Heart right ventricle (tissue), 16 donors: ENCODE measurements around the gene ROCK1. TPM values are rescaled to one million over a fixed set of nuclear protein-coding genes. Genes with fewer than 3 reads are reported as not detected.

Source experiments
- ATAC-seq, 8 donors: fragments of 200-7000 bp; cut with Tn5 transposase; one replicate each; pipeline ENCODE4 v1.9.1; 2020; ENCODE audit warnings: mild to moderate bottlenecking in 8 of 8, moderate library complexity in 8 of 8, moderate number of reproducible peaks in 1 of 8
- DNase-seq, 2 donors: peaks; one replicate each; pipeline ENCODE4 v3.0.0-alpha.2; 2020
- H3K27ac ChIP-seq, 10 donors: fragments of 200-600 bp; sonication (generic) in 2 of 10; one replicate each; pipeline versions ENCODE4 v1.5.0 to v1.8.0; 2020 to 2022; ENCODE audit warnings: mild to moderate bottlenecking in 3 of 10
- H3K27me3 ChIP-seq, 7 donors: fragments of 200-600 bp; one replicate each; pipeline ENCODE4 v1.8.0; 2021 to 2022; ENCODE audit warnings: mild to moderate bottlenecking in 2 of 7
- H3K36me3 ChIP-seq, 9 donors: fragments of 200-600 bp; sonication (generic) in 1 of 9; one replicate each; pipeline versions ENCODE4 v1.5.0 to v1.8.0; 2020 to 2022; ENCODE audit warnings: mild to moderate bottlenecking in 2 of 9
- H3K4me1 ChIP-seq, 9 donors: fragments of 200-600 bp; sonication (generic) in 1 of 9; one replicate each; pipeline versions ENCODE4 v1.5.0 to v1.8.0; 2020 to 2022; ENCODE audit warnings: mild to moderate bottlenecking in 4 of 9
- H3K4me3 ChIP-seq, 10 donors: fragments of 200-600 bp; sonication (generic) in 2 of 10; one replicate each; pipeline versions ENCODE4 v1.5.0 to v1.8.0; 2020 to 2022; ENCODE audit warnings: mild to moderate bottlenecking in 7 of 10, moderate library complexity in 2 of 10
- H3K9me3 ChIP-seq, 11 donors: fragments of 200-600 bp in 10 of 11; sonication (generic) in 2 of 11; one replicate each; pipeline versions ENCODE4 v1.5.0 to v1.8.0; 2013 to 2022; ENCODE audit warnings: mild to moderate bottlenecking in 2 of 11, control low read depth in 1 of 11, moderate library complexity in 1 of 11
- CTCF ChIP-seq, 9 donors: fragments of 200-600 bp; sonication (generic) in 2 of 9; IDR thresholded peaks; one replicate each; pipeline versions ENCODE4 v1.5.0 to v1.8.0; 2021 to 2022; ENCODE audit warnings: antibody characterized with exemption in 9 of 9, mild to moderate bottlenecking in 5 of 9, moderate library complexity in 1 of 9
- WGBS, 2 donors: extraction: QIAGEN DNeasy Blood & Tissue Kit; methylation state at CpG; one replicate each; pipeline ENCODE4 v1.1.7; 2013; ENCODE audit warnings: inconsistent platforms in 1 of 2; 5-methylcytosine and 5-hydroxymethylcytosine counted together
- intact Hi-C, 10 donors: fragments of 100-400 bp; cut with DNase I; formaldehyde crosslinking; loops; one replicate each; pipeline versions ENCODE4 v1.11.1 to v1.14.2; 2022
- polyA plus RNA-seq, 2 donors: library from polyadenylated mRNA; stranded (reverse); fragments of 200-250 nt; gene quantifications; one replicate each; pipeline ENCODE4 v1.2.3, GENCODE V29; 2013
- total RNA-seq, 10 donors: library from RNA; stranded (reverse); fragmentation: NEBNext Ultra II Directional in 3 of 10; extraction: Animal tissue kit (Norgen Biotek cat#: 25700) in 3 of 10; gene quantifications; one replicate each; pipeline versions ENCODE4 v1.2.1 to v1.2.4, GENCODE V29; 2021 to 2023
- donor health status: Arrhythmogenic right ventricular cardiomyopathy.
- donor health status: ischemic (EF 13 %, LVEDD 7.1; RV severe dilation, severe dysfunction).
- donor health status: healthy with polysubstance abuse.
- donor health status: DM: no; HTN: yes; CAD: no.
- donor health status: DM: no; HTN: no; CAD: no.
- donor health status: ischemic (EF 25% LVEDD 6.9; RV normal size, moderate dysfunction).
- donor health status: ischemic (EF 25% LVEDD 5.7; RV mildly dilated, moderate dysfunction).
- donor health status: healthy.
- donor health status: DM: yes; HTN: yes; CAD: no.
- donor health status: Ischemic cardiomyopathy.
- donor health status: ischemic (EF 35%, LVEDD 5.7; RV mildly dilated, moderate dysfunction).
- donor health status: nonischemic (EF 11% LVEDD 7.7; RV severe dilation, severe dysfunction).
- donor health status: DM: yes; HTN: yes; CAD: no.
- donor health status: PGD.
- donor health status: ischemic (EF 29% LVEDD 5.4; RV normal size, mild dysfunction).
- donor health status: nonischemic (EF 23%, LVEDD 6.1; RV moderate dilation, normal function).

The ROCK1 gene
- total and polyA plus RNA-seq, 12 donors = 12.5 to 44.1 (median 35.1) TPM

GRCh38 chr18:21073180-21073579 is 38.4 kb downstream of the ROCK1 start:
- intact Hi-C loops = loop anchor here in 1 of 10 donors (5.0 kb wide), 1 partner anchor 34 kb away; no protein-coding TSS in a partner anchor
- H3K4me3 ChIP-seq = no peak overlapping the region
- no peak for TF ChIP-seq CTCF (IDR thresholded peaks at IDR 0.05)
- H3K4me1 ChIP-seq = peaks cover 9 to 43% (median 33%) of the 10 kb centered on the region in 9 donors
- DNase-seq (no peak), ATAC-seq (no peak)
- no peaks in the 10 kb centered on the region for H3K27me3 ChIP-seq
- peaks cover 0 to 7% (median 0%) of the 10 kb centered on the region in 9 donors for H3K36me3 ChIP-seq
- H3K27ac ChIP-seq = no peak overlapping the region
- no peaks in the 10 kb centered on the region for H3K9me3 ChIP-seq

- ATAC-seq (no peak), DNase-seq (no peak)
- WGBS, 2 donors = 87 to 95% methylated on average over 4 of the region's 4 CpGs
- intact Hi-C loops = loop anchor here in 1 of 10 donors (5.0 kb wide), 1 partner anchor 36 kb away; no protein-coding TSS in a partner anchor
- Histone ChIP-seq H3K9me3 (no peaks in the 10 kb centered on the region), H3K27ac (no peak overlapping the region), H3K4me3 (no peak overlapping the region), H3K36me3 (peaks cover 0 to 14% (median 0%) of the 10 kb centered on the region in 9 donors), H3K27me3 (no peaks in the 10 kb centered on the region), H3K4me1 (peaks cover 9 to 35% (median 30%) of the 10 kb centered on the region in 9 donors)
- TF ChIP-seq CTCF (IDR thresholded peaks at IDR 0.05) = no peak
These were observed 40.5 kb downstream of the ROCK1 start for GRCh38 chr18:21071071-21071470.

- Histone ChIP-seq H3K27me3 (no peaks in the 10 kb centered on the region), H3K4me1 (peaks cover 2 to 20% (median 14%) of the 10 kb centered on the region in 9 donors), H3K36me3 (peaks cover 0 to 14% (median 0%) of the 10 kb centered on the region in 9 donors), H3K27ac (no peak overlapping the region), H3K4me3 (no peak overlapping the region), H3K9me3 (no peaks in the 10 kb centered on the region)
- ATAC-seq = no peak
- WGBS, 2 donors = 92 to 96% methylated on average over 1 of the region's 1 CpG
- intact Hi-C loops = loop anchor here in 1 of 10 donors (5.0 kb wide), 1 partner anchor 37 kb away; no protein-coding TSS in a partner anchor
- TF ChIP-seq CTCF (IDR thresholded peaks at IDR 0.05) = no peak
- DNase-seq = no peak
These were observed 42.1 kb downstream of the ROCK1 start for GRCh38 chr18:21069468-21069867.

GRCh38 chr18:21064347-21064746 is 47.3 kb downstream of the ROCK1 start:
- Histone ChIP-seq H3K36me3 (peaks cover 0 to 14% (median 0%) of the 10 kb centered on the region in 9 donors), H3K27ac (no peak overlapping the region), H3K9me3 (no peaks in the 10 kb centered on the region), H3K4me3 (no peak overlapping the region), H3K4me1 (peaks cover 0 to 5% (median 0%) of the 10 kb centered on the region in 9 donors), H3K27me3 (no peaks in the 10 kb centered on the region)
- DNase-seq (no peak), ATAC-seq (no peak)
- intact Hi-C loops = no loop called here
- TF ChIP-seq CTCF (IDR thresholded peaks at IDR 0.05) = no peak
